Loucy (cell line): ENCODE measurements around the gene ASB12.
A peak's percentile ranks its signal among the peaks of the same experiment; 100 is the strongest.

Experiments used
- H2AFZ ChIP-seq: fragments of 200-600 bp; sonication (generic); 2 replicates; pipeline ENCODE4 v1.6.0; 2016; ENCODE audit warnings: antibody characterized with exemption, mild to moderate bottlenecking, low read length, moderate library complexity
- H3F3A ChIP-seq: fragments of 200-600 bp; 2 replicates; pipeline ENCODE4 v1.6.0; 2016; ENCODE audit warnings: antibody characterized with exemption, low read depth, mild to moderate bottlenecking
- H3K27me3 ChIP-seq: fragments of 200-600 bp; sonication (generic); 2 replicates; pipeline ENCODE4 v1.6.1; 2014; ENCODE audit warnings: low read length, mild to moderate bottlenecking; ENCODE audit not compliant: insufficient read depth, poor library complexity, severe bottlenecking
- H3K36me3 ChIP-seq: fragments of 200-600 bp; sonication (generic); 2 replicates; pipeline ENCODE4 v1.6.1; 2016; ENCODE audit warnings: low read length; ENCODE audit not compliant: insufficient read depth
- H3K4me1 ChIP-seq: fragments of 200-600 bp; sonication (generic); 2 replicates; pipeline ENCODE4 v1.5.1; 2014; ENCODE audit warnings: low read length, mild to moderate bottlenecking; ENCODE audit not compliant: insufficient read depth, poor library complexity, severe bottlenecking
- H3K4me2 ChIP-seq: fragments of 200-600 bp; sonication (generic); 2 replicates; pipeline ENCODE4 v1.6.0; 2014; ENCODE audit warnings: antibody characterized with exemption, low read length, low read depth, mild to moderate bottlenecking; ENCODE audit not compliant: poor library complexity, severe bottlenecking
- H3K4me3 ChIP-seq: fragments of 200-600 bp; sonication (generic); 2 replicates; pipeline ENCODE4 v1.5.1; 2014; ENCODE audit warnings: low read length, mild to moderate bottlenecking, mixed read lengths; ENCODE audit not compliant: poor library complexity, severe bottlenecking
- H3K79me2 ChIP-seq: fragments of 200-600 bp; sonication (generic); 2 replicates; pipeline ENCODE4 v1.6.1; 2014; ENCODE audit warnings: low read length; ENCODE audit not compliant: insufficient read depth
- H3K9ac ChIP-seq: fragments of 200-600 bp; sonication (generic); 2 replicates; pipeline ENCODE4 v1.6.0; 2014; ENCODE audit warnings: mild to moderate bottlenecking, low read depth, low read length, moderate library complexity; ENCODE audit not compliant: poor library complexity, severe bottlenecking
- H3K9me2 ChIP-seq: fragments of 200-600 bp; sonication (generic); replicated peaks from 2 replicates; pipeline ENCODE4 v1.6.1; 2016; ENCODE audit warnings: low read depth, low read length, mixed read lengths
- H3K9me3 ChIP-seq: fragments of 200-600 bp; sonication (generic); 2 replicates; pipeline ENCODE4 v1.6.1; 2014; ENCODE audit warnings: mild to moderate bottlenecking, antibody characterized with exemption, low read length, low read depth; ENCODE audit not compliant: insufficient read depth
- H4K20me1 ChIP-seq: fragments of 200-600 bp; sonication (generic); 2 replicates; pipeline ENCODE4 v1.6.0; 2014; ENCODE audit warnings: antibody characterized with exemption, low read length, mild to moderate bottlenecking; ENCODE audit not compliant: insufficient read depth, poor library complexity, severe bottlenecking
- EZH2phosphoT487 ChIP-seq: fragments of 200-600 bp; IDR thresholded peaks from 2 replicates; pipeline ENCODE4 v1.6.1; 2018; ENCODE audit warnings: antibody characterized with exemption, mild to moderate bottlenecking, moderate library complexity, borderline replicate concordance
- TF ChIP-seq, protein P1 (sequence below): fragments of 200-600 bp; sonication (generic); conservative IDR thresholded peaks from 2 replicates; pipeline ENCODE4 v1.5.1; 2014; ENCODE audit warnings: mild to moderate bottlenecking, antibody characterized with exemption, low read length

ASB12 gene

DNA sequence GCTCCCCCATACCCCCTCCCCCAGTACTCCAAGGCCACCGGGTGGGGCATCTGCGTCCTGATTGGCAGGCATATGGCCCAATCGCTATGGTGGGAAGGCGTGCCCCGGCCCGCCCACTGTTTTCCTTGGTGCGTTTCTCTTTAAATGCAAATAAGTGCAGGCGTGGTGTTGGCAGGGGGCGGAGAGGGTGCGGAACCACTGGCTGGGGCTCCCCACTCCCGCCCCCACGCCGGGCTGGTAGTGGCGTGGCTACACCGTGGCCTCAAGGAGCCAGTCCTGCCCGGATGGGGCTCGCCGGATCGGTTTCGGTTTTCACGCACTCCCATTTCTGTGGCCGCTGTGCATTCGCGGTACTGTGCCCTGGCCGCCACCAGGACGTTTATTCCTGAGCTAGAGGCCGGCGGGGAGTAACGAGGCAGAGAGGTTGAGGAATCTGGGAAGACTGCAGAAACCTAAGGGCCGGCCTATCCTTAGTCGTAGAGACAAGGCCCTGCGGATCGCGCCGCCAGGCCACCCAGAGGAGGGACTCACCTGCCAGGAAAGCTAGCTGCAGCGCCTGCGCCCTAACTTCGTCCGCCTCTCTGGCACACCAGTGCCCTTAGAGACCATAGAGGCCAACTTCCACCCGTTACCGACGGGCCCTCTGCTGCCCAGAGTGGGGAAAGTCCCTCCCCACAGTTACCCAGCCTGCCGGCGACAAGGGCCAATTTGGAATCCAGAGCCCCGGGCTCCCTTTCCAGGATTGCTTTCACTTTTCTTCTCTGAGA lies 24.5 kb downstream of the ASB12 start:
- no peak for TF ChIP-seq EZH2phosphoT487
- TF ChIP-seq, protein P1, sequence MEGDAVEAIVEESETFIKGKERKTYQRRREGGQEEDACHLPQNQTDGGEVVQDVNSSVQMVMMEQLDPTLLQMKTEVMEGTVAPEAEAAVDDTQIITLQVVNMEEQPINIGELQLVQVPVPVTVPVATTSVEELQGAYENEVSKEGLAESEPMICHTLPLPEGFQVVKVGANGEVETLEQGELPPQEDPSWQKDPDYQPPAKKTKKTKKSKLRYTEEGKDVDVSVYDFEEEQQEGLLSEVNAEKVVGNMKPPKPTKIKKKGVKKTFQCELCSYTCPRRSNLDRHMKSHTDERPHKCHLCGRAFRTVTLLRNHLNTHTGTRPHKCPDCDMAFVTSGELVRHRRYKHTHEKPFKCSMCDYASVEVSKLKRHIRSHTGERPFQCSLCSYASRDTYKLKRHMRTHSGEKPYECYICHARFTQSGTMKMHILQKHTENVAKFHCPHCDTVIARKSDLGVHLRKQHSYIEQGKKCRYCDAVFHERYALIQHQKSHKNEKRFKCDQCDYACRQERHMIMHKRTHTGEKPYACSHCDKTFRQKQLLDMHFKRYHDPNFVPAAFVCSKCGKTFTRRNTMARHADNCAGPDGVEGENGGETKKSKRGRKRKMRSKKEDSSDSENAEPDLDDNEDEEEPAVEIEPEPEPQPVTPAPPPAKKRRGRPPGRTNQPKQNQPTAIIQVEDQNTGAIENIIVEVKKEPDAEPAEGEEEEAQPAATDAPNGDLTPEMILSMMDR, result peak; percentile 27
- Histone ChIP-seq H3K9me2 (no peaks in the 10 kb centered on the region), H3K36me3 (no peaks in the 10 kb centered on the region), H3K4me1 (peaks cover 21% of the 10 kb centered on the region), H3F3A (peaks cover 3% of the 10 kb centered on the region; the same call in 1 of the 2 replicates), H3K9me3 (no peaks in the 10 kb centered on the region), H3K4me2 (peak overlapping the region; percentile 88), H3K4me3 (peak overlapping the region; percentile 84), H3K9ac (peak overlapping the region; percentile 95), H2AFZ (peak overlapping the region; percentile 84), H3K27me3 (no peaks in the 10 kb centered on the region), H4K20me1 (no peaks in the 10 kb centered on the region), H3K79me2 (peaks cover 14% of the 10 kb centered on the region)

DNA sequence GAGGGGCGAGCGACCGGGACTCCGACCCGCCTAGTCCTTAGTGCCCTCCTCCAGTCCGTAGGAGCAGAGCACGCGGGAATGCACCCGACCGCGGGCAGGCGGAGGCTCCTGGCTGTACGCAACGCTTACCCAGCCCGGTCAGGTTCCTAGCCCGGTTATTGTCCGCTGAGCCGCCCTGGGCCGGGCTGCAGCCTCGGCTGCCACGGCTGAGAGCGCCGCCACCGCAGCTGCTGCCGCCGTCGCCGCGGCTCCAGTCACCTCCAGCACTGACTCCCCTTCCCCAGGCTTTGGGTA lies 25.0 kb downstream of the ASB12 start, which contains the start of gene AMER1:
Gene AMER1 (minus strand): TSS at position 268 of the 294 bp plus-strand sequence. CDS start 12,422 bp downstream, outside the sequence.
- Histone ChIP-seq H3K9me3 (no peaks in the 10 kb centered on the region), H3K4me3 (peak within 1 kb of the TSS; percentile 84), H3K27me3 (no peaks in the 10 kb centered on the region), H3K9me2 (no peaks in the 10 kb centered on the region), H3K79me2 (peaks cover 14% of the 10 kb centered on the region), H3K36me3 (no peaks in the 10 kb centered on the region), H3F3A (peaks cover 3% of the 10 kb centered on the region; the same call in 1 of the 2 replicates), H3K4me1 (peaks cover 21% of the 10 kb centered on the region), H3K4me2 (peak within 1 kb of the TSS; percentile 88), H4K20me1 (no peaks in the 10 kb centered on the region), H2AFZ (peak within 1 kb of the TSS; percentile 84), H3K9ac (peak within 1 kb of the TSS; percentile 95)
- no peak for TF ChIP-seq EZH2phosphoT487
- TF ChIP-seq, protein P1, result no peak

DNA sequence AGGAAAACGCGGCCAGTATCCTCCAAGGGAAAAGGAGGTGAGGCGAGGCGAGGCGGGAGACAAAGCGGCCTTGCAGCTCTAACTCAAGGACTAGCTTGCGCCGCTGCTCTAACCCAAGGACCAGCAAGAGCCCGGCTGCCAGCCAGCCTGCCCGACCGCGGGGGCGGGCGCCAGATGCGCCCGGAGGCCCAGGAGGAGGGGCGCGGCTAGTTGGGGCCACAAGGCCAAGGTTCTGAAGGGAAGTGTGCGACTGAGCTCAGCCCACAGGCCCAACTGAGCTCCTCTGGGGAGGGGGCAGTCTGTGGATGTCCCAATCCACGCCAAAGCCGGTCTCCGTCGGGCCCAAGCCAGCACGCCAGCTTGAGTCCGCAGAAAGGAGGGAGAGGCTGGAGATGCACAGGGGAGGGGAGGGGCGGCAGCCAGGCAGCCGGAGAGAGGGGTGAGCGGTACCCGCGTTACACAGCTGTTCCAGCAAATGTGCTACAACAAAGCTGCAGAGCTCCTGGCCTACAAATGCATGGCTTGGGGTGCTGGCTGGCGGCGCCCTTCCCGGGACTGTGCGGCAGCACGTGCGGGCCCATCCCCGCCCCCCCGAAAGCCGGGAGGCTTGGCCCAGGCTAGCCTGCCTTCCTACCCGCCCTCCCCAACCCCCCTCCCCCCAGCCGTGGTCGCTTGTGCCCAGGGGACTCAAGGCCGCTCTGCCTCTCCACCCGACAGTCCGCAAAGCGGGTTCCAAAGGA lies 25.5 kb downstream of the ASB12 start:
- Histone ChIP-seq H3K9me2 (no peaks in the 10 kb centered on the region), H3K9ac (peak overlapping the region; percentile 95), H3K79me2 (peaks cover 14% of the 10 kb centered on the region), H3K4me1 (peaks cover 21% of the 10 kb centered on the region), H3F3A (peaks cover 3% of the 10 kb centered on the region; the same call in 1 of the 2 replicates), H3K36me3 (no peaks in the 10 kb centered on the region), H4K20me1 (no peaks in the 10 kb centered on the region), H3K9me3 (no peaks in the 10 kb centered on the region), H3K27me3 (no peaks in the 10 kb centered on the region), H2AFZ (peak overlapping the region; percentile 83), H3K4me3 (peak overlapping the region; percentile 84), H3K4me2 (peak overlapping the region; percentile 80)
- TF ChIP-seq, protein P1, result no peak
- TF ChIP-seq EZH2phosphoT487, result no peak
